Medulla oblongata (tissue), 1 donor: Measurements from ENCODE around the gene ZFP36L2.

Source experiments
- DNase-seq: peaks from one replicate; pipeline ENCODE4 v3.0.0-alpha.2; 2015; ENCODE audit errors: extremely low spot score

ZFP36L2 gene

GRCh38 chr2:43248621-43249020 lies 22.2 kb upstream of the ZFP36L2 start:
- no peak for DNase-seq

GRCh38 chr2:43246641-43247040 lies 20.2 kb upstream of the ZFP36L2 start:
- DNase-seq = no peak

GRCh38 chr2:43241558-43241957 lies 15.2 kb upstream of the ZFP36L2 start:
- DNase-seq = no peak

- DNase-seq = no peak
Measured at GRCh38 chr2:43240766-43241150, 14.4 kb upstream of the ZFP36L2 start.

- DNase-seq = peak; percentile 63
Measured at GRCh38 chr2:43239981-43240765, 13.8 kb upstream of the ZFP36L2 start.

GRCh38 chr2:43238813-43239212 lies 12.4 kb upstream of the ZFP36L2 start:
- DNase-seq = no peak

GRCh38 chr2:43238176-43238575 lies 11.8 kb upstream of the ZFP36L2 start:
- DNase-seq = no peak

GRCh38 chr2:43233218-43234212 lies 7.1 kb upstream of the ZFP36L2 start:
- peak; percentile 68 for DNase-seq

GRCh38 chr2:43230951-43231827 lies 4.8 kb upstream of the ZFP36L2 start:
- peak; percentile 30 for DNase-seq

GRCh38 chr2:43230351-43230885 lies 4.0 kb upstream of the ZFP36L2 start:
- DNase-seq = no peak

GRCh38 chr2:43228756-43229659 lies 2.6 kb upstream of the ZFP36L2 start:
- DNase-seq = peak; percentile 29

- DNase-seq = peak; percentile 42
Measured at GRCh38 chr2:43228321-43228751, 1.9 kb upstream of the ZFP36L2 start.

GRCh38 chr2:43227830-43228281 lies 1.4 kb upstream of the ZFP36L2 start:
- DNase-seq = no peak

- peak; percentile 94 for DNase-seq
Measured at GRCh38 chr2:43226955-43227829, 786 bp upstream of the ZFP36L2 start.

- peak; percentile 58 for DNase-seq
Measured at GRCh38 chr2:43225788-43226557, 433 bp downstream of the ZFP36L2 start.

GRCh38 chr2:43225093-43225787 lies 1.2 kb downstream of the ZFP36L2 start:
- peak; percentile 28 for DNase-seq

GRCh38 chr2:43224571-43225092 lies 1.8 kb downstream of the ZFP36L2 start:
- DNase-seq = no peak
